H9 (cell line): ENCODE measurements around the gene ZNF75A. TPM values are rescaled to one million over a fixed set of nuclear protein-coding genes. Genes with fewer than 3 reads are reported as not detected.

Experiments used
- DNase-seq: peaks from one replicate; pipeline ENCODE4 v3.0.0-alpha.2; 2017
- H2AFZ ChIP-seq: one replicate; pipeline ENCODE4 v1.6.1; 2013; ENCODE audit warnings: mild to moderate bottlenecking, low read length, control low read depth, moderate library complexity
- H2AK5ac ChIP-seq: 2 replicates; pipeline ENCODE4 v1.6.1; 2013; ENCODE audit warnings: low read length, control low read depth, mixed read lengths; ENCODE audit not compliant: insufficient read length
- H2BK120ac ChIP-seq: one replicate; pipeline ENCODE4 v1.6.1; 2013; ENCODE audit warnings: low read depth, mild to moderate bottlenecking, low read length, control low read depth, inconsistent platforms; ENCODE audit not compliant: poor library complexity, severe bottlenecking
- H2BK12ac ChIP-seq: 2 replicates; pipeline ENCODE4 v1.6.1; 2013; ENCODE audit warnings: low read length, control low read depth, mixed read lengths, low read depth; ENCODE audit not compliant: insufficient read length
- H2BK15ac ChIP-seq: 2 replicates; pipeline ENCODE4 v1.6.1; 2013; ENCODE audit warnings: low read depth, low read length, control low read depth
- H2BK20ac ChIP-seq: one replicate; pipeline ENCODE4 v1.6.1; 2013; ENCODE audit warnings: low read depth, mild to moderate bottlenecking, low read length, control low read depth, inconsistent platforms; ENCODE audit not compliant: poor library complexity, severe bottlenecking
- H2BK5ac ChIP-seq: 2 replicates; pipeline ENCODE4 v1.6.1; 2013; ENCODE audit warnings: low read length, control low read depth, mixed read lengths; ENCODE audit not compliant: insufficient read length
- H3K14ac ChIP-seq: 2 replicates; pipeline ENCODE4 v1.6.1; 2013; ENCODE audit warnings: low read length, control low read depth; ENCODE audit not compliant: insufficient read depth
- H3K18ac ChIP-seq: 2 replicates; pipeline ENCODE4 v1.6.1; 2013; ENCODE audit warnings: low read depth, mild to moderate bottlenecking, mixed read lengths, low read length, control low read depth; ENCODE audit not compliant: insufficient read length
- H3K23ac ChIP-seq: 2 replicates; pipeline ENCODE4 v1.6.1; 2013; ENCODE audit warnings: low read length, control low read depth, mixed read lengths, low read depth; ENCODE audit not compliant: insufficient read length
- H3K23me2 ChIP-seq: 2 replicates; pipeline ENCODE4 v1.6.1; 2013; ENCODE audit warnings: low read depth, mild to moderate bottlenecking, mixed read lengths, low read length, control low read depth; ENCODE audit not compliant: insufficient read length, poor library complexity, severe bottlenecking
- H3K27ac ChIP-seq: 2 replicates; pipeline ENCODE4 v1.5.1; 2013; ENCODE audit warnings: low read length, control low read depth, mixed read lengths, low read depth; ENCODE audit not compliant: insufficient read length
- H3K27me3 ChIP-seq: 2 replicates; pipeline ENCODE4 v1.6.1; 2013; ENCODE audit warnings: low read length, control low read depth, inconsistent platforms; ENCODE audit not compliant: insufficient read depth
- H3K4ac ChIP-seq: 2 replicates; pipeline ENCODE4 v1.6.1; 2013; ENCODE audit warnings: low read depth, mild to moderate bottlenecking, control low read depth, inconsistent platforms, low read length, moderate library complexity
- H3K4me1 ChIP-seq: 2 replicates; pipeline ENCODE4 v1.6.1; 2013; ENCODE audit warnings: low read length, control low read depth, inconsistent platforms; ENCODE audit not compliant: insufficient read depth
- H3K4me2 ChIP-seq: 2 replicates; pipeline ENCODE4 v1.6.1; 2013; ENCODE audit warnings: low read length, control low read depth, mixed read lengths; ENCODE audit not compliant: insufficient read length, insufficient read depth
- H3K56ac ChIP-seq: 2 replicates; pipeline ENCODE4 v1.6.1; 2013; ENCODE audit warnings: low read depth, mild to moderate bottlenecking, mixed read lengths, low read length, control low read depth; ENCODE audit not compliant: insufficient read length
- H3K79me1 ChIP-seq: 2 replicates; pipeline ENCODE4 v1.6.1; 2013; ENCODE audit warnings: low read depth, mild to moderate bottlenecking, moderate library complexity, low read length, control low read depth, inconsistent platforms; ENCODE audit not compliant: insufficient read depth, poor library complexity, severe bottlenecking
- H3K79me2 ChIP-seq: 2 replicates; pipeline ENCODE4 v1.6.1; 2013; ENCODE audit warnings: low read length, control low read depth, inconsistent platforms; ENCODE audit not compliant: insufficient read depth
- H3K9ac ChIP-seq: 2 replicates; pipeline ENCODE4 v1.6.1; 2013; ENCODE audit warnings: low read length, control low read depth, mixed read lengths; ENCODE audit not compliant: insufficient read length; ENCODE audit errors: extremely low read depth
- H3K9me3 ChIP-seq: one replicate; pipeline ENCODE4 v1.6.1; 2013; ENCODE audit warnings: low read depth, low read length, inconsistent platforms; ENCODE audit not compliant: control insufficient read depth
- H3T11ph ChIP-seq: one replicate; pipeline ENCODE4 v1.6.1; 2013; ENCODE audit warnings: mild to moderate bottlenecking, low read length, control low read depth, inconsistent platforms
- H4K20me1 ChIP-seq: one replicate; pipeline ENCODE4 v1.6.1; 2013; ENCODE audit not compliant: control insufficient read depth, insufficient read length, insufficient read depth
- H4K5ac ChIP-seq: 2 replicates; pipeline ENCODE4 v1.6.1; 2013; ENCODE audit warnings: low read depth, mild to moderate bottlenecking, mixed read lengths, low read length, control low read depth; ENCODE audit not compliant: insufficient read length
- H4K8ac ChIP-seq: replicated peaks from 2 replicates; pipeline ENCODE4 v1.6.1; 2013; ENCODE audit warnings: low read length, control low read depth, mixed read lengths, low read depth; ENCODE audit not compliant: insufficient read length
- H4K91ac ChIP-seq: 2 replicates; pipeline ENCODE4 v1.6.1; 2013; ENCODE audit warnings: low read depth, mild to moderate bottlenecking, moderate library complexity, mixed read lengths, low read length, control low read depth; ENCODE audit not compliant: insufficient read length
- H3K27ac Mint-ChIP-seq, 3 experiments: 2 replicates in 2 of 3; 3 replicates in 1 of 3; pipeline ENCODE4 v1.8.0; 2020 to 2021; ENCODE audit warnings: mixed read lengths in 3 of 3, mild to moderate bottlenecking in 1 of 3, moderate library complexity in 1 of 3
- H3K27me3 Mint-ChIP-seq: 2 replicates; pipeline ENCODE4 v1.8.0; 2021; ENCODE audit warnings: low read depth, mild to moderate bottlenecking, moderate library complexity, mixed read lengths
- H3K36me3 Mint-ChIP-seq, 3 experiments: 2 replicates in 2 of 3; 3 replicates in 1 of 3; pipeline ENCODE4 v1.8.0; 2020 to 2021; ENCODE audit warnings: low read depth in 3 of 3, mixed read lengths in 3 of 3; ENCODE audit not compliant: insufficient read depth in 1 of 3
- H3K4me1 Mint-ChIP-seq, 2 experiments: 2 replicates each; pipeline ENCODE4 v1.8.0; 2020; ENCODE audit warnings: mixed read lengths in 2 of 2
- H3K4me3 Mint-ChIP-seq, 2 experiments: 2 replicates in 1 of 2; 3 replicates in 1 of 2; pipeline ENCODE4 v1.8.0; 2020 to 2021; ENCODE audit warnings: mild to moderate bottlenecking in 2 of 2, mixed read lengths in 2 of 2, moderate library complexity in 1 of 2
- H3K9me3 Mint-ChIP-seq, 2 experiments: 2 replicates in 1 of 2; 3 replicates in 1 of 2; pipeline ENCODE4 v1.8.0; 2020; ENCODE audit warnings: mild to moderate bottlenecking in 2 of 2, mixed read lengths in 2 of 2, moderate library complexity in 1 of 2
- WGBS: extraction: QIAGEN DNeasy Blood & Tissue Kit; methylation state at CpG from one replicate; pipeline ENCODE4 v1.1.7; 2013; ENCODE audit warnings: missing lambda C conversion rate, low lambda C conversion rate, mixed read lengths; ENCODE audit not compliant: insufficient read length; ENCODE audit errors: extremely low coverage; 5-methylcytosine and 5-hydroxymethylcytosine counted together
- total RNA-seq: library from RNA; stranded (reverse); gene quantifications from 2 replicates; pipeline ENCODE4 v1.2.1, GENCODE V29; 2021
- TF ChIP-seq, protein P1 (sequence below): fragments of 200-600 bp; sonication (generic); conservative IDR thresholded peaks from 3 replicates; pipeline ENCODE4 v1.8.0; 2021; ENCODE audit warnings: antibody characterized with exemption, mild to moderate bottlenecking

Gene ZNF75A
- total RNA-seq, 1 experiment from 2014 or later = 42.4 TPM

DNA sequence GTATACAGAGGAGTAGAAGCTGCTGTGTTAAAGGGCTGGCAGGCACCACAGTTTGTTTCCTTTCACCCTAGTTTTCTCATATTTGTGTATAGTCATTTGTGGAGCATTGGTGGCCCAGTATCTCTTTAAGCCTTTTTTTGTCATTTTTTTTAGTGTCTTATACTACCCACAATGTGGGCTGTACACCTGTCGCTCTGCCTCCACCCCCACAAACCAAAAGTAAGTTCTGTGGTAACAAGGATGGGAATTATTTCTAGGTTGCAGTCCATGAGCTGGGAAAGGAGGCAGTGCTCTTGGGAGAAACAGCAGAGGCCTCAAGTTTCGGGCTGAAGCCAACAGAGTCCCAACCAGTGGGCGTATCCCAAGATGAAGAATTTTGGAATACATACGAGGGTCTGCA, 6.2 kb downstream of the ZNF75A start:
- Histone ChIP-seq H3K14ac (no peak overlapping the region), H3K27ac (no peak overlapping the region), H3K9me3 (peaks cover 77% of the 10 kb centered on the region), H3K4me2 (no peak overlapping the region), H3K9ac (no peak overlapping the region), H3K23ac (no peak overlapping the region), H2BK5ac (no peak overlapping the region), H2AFZ (no peak overlapping the region), H3K4ac (no peak overlapping the region), H3K79me1 (no peaks in the 10 kb centered on the region), H3K27me3 (no peaks in the 10 kb centered on the region), H4K8ac (no peak overlapping the region), H2BK15ac (no peak overlapping the region), H3K56ac (no peak overlapping the region), H3K79me2 (no peaks in the 10 kb centered on the region), H2AK5ac (no peak overlapping the region), H3T11ph (no peak overlapping the region), H4K20me1 (no peaks in the 10 kb centered on the region), H2BK12ac (no peak overlapping the region), H2BK120ac (no peak overlapping the region), H3K4me1 (no peaks in the 10 kb centered on the region), H2BK20ac (no peak overlapping the region), H3K18ac (no peak overlapping the region), H4K91ac (no peak overlapping the region), H3K23me2 (no peaks in the 10 kb centered on the region), H4K5ac (no peak overlapping the region)
- TF ChIP-seq, protein P1, sequence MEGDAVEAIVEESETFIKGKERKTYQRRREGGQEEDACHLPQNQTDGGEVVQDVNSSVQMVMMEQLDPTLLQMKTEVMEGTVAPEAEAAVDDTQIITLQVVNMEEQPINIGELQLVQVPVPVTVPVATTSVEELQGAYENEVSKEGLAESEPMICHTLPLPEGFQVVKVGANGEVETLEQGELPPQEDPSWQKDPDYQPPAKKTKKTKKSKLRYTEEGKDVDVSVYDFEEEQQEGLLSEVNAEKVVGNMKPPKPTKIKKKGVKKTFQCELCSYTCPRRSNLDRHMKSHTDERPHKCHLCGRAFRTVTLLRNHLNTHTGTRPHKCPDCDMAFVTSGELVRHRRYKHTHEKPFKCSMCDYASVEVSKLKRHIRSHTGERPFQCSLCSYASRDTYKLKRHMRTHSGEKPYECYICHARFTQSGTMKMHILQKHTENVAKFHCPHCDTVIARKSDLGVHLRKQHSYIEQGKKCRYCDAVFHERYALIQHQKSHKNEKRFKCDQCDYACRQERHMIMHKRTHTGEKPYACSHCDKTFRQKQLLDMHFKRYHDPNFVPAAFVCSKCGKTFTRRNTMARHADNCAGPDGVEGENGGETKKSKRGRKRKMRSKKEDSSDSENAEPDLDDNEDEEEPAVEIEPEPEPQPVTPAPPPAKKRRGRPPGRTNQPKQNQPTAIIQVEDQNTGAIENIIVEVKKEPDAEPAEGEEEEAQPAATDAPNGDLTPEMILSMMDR = no peak
- no peaks in the 10 kb centered on the region; the same call in none of the 2 replicates for H3K27me3 Mint-ChIP-seq
- H3K4me3 Mint-ChIP-seq = no peak overlapping the region
- no CpG with 5 or more reads among the region's 4 CpGs for WGBS
- DNase-seq = no peak
- H3K9me3 Mint-ChIP-seq = peaks cover 97% of the 10 kb centered on the region in 2 experiments
- H3K27ac Mint-ChIP-seq = no peak overlapping the region
- H3K4me1 Mint-ChIP-seq = no peaks in the 10 kb centered on the region
- peaks cover 98 to 100% (median 98%) of the 10 kb centered on the region in 3 experiments for H3K36me3 Mint-ChIP-seq
